ENCODE results near the gene MBNL1. TPM values are rescaled to one million over a fixed set of nuclear protein-coding genes. Genes with fewer than 3 reads are reported as not detected.

The MBNL1 gene
- total and polyA plus RNA-seq, 3 donors from 2014 or later: 36.5 to 167 (median 145) TPM

DNA sequence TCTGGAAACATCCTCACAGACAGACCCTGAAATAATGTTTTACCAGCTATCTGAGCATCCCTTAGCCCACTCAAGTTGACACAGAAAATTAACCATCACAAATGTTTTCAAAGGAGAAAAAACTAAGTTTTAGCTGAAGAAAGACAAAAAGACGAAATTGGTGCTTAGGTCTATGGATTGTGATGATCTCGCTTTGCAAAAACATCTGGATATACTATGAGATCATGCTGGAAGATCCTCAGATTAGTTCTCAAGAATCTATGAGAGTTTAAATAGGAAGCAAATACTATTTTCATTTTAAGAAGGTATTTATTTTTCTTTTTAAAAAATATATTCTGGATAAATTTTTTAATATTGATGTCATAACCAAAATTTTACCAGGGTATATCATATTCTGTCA, 42.6 kb upstream of the MBNL1 start:
- no peak overlapping the region for H3K27ac ChIP-seq
- H3K9me3 ChIP-seq: no peaks in the 10 kb centered on the region
- no peak for DNase-seq
- WGBS, 2 donors: 98 to 99% methylated on average over 2 of the region's 2 CpGs
- intact Hi-C loops (cut with DNase I; ENCODE audit: low total_unique reads): no loop called here
- no peaks in the 10 kb centered on the region for H3K27me3 ChIP-seq
- H3K4me3 ChIP-seq: no peak overlapping the region
- H3K36me3 ChIP-seq (ENCODE audit: low read depth, missing control alignments): no peaks in the 10 kb centered on the region
- no peak for TF ChIP-seq POLR2A (IDR thresholded peaks at IDR 0.05)
- TF ChIP-seq, protein P1, sequence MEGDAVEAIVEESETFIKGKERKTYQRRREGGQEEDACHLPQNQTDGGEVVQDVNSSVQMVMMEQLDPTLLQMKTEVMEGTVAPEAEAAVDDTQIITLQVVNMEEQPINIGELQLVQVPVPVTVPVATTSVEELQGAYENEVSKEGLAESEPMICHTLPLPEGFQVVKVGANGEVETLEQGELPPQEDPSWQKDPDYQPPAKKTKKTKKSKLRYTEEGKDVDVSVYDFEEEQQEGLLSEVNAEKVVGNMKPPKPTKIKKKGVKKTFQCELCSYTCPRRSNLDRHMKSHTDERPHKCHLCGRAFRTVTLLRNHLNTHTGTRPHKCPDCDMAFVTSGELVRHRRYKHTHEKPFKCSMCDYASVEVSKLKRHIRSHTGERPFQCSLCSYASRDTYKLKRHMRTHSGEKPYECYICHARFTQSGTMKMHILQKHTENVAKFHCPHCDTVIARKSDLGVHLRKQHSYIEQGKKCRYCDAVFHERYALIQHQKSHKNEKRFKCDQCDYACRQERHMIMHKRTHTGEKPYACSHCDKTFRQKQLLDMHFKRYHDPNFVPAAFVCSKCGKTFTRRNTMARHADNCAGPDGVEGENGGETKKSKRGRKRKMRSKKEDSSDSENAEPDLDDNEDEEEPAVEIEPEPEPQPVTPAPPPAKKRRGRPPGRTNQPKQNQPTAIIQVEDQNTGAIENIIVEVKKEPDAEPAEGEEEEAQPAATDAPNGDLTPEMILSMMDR (IDR thresholded peaks at IDR 0.05): no peak
- peaks cover 6% of the 10 kb centered on the region for H3K4me1 ChIP-seq

DNA sequence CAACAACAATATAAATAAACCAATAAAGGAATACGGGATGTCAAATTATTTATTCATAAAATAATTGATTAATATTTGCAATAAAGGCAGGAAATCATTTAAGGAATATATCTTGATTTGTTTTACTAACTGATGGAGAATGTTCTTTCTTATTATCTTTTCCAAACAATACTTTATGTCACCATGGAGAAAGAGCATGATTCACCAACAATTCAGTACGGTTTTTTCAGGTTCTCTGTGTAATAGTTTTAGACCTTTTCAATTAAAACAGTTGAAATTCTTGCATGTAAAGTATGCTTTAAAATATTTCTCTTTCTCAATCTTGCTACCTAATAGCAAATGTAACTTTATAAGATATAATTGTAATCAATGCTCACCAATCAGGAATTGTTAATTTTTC, 41.7 kb upstream of the MBNL1 start:
- TF ChIP-seq, protein P1 (IDR thresholded peaks at IDR 0.05): no peak
- TF ChIP-seq POLR2A (IDR thresholded peaks at IDR 0.05): no peak
- DNase-seq: no peak
- Histone ChIP-seq H3K36me3 (ENCODE audit: low read depth, missing control alignments) (no peaks in the 10 kb centered on the region), H3K27me3 (no peaks in the 10 kb centered on the region), H3K9me3 (no peaks in the 10 kb centered on the region), H3K4me1 (peaks cover 3% of the 10 kb centered on the region), H3K27ac (no peak overlapping the region), H3K4me3 (no peak overlapping the region)
- intact Hi-C loops (cut with DNase I; ENCODE audit: low total_unique reads): no loop called here
- WGBS, 2 donors: 94% methylated on average over 2 of the region's 2 CpGs

DNA sequence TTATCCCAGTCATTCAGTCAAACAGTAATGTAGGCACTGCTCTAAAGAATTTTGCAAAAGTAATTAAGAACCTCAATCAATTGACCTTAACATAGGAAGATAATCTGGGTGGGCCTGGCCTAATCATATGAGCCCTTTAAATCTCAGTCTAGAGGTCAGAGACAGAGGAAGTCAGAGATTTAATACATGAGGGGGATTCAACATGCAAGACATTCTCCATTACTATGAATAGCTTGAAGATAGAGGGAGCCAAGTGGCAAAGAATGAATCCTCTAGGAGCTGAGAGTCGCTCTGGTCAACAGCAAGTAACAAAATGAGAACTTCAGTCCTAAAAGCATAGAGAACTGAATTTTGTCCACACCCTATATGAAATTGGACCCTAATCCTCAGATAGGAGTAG, 39.0 kb upstream of the MBNL1 start:
- Histone ChIP-seq H3K36me3 (ENCODE audit: low read depth, missing control alignments) (no peaks in the 10 kb centered on the region), H3K4me3 (no peak overlapping the region), H3K4me1 (no peaks in the 10 kb centered on the region), H3K27me3 (no peaks in the 10 kb centered on the region), H3K27ac (no peak overlapping the region), H3K9me3 (no peaks in the 10 kb centered on the region)
- whole genome bisulfite sequencing, 2 donors: 78 to 79% methylated on average over 1 of the region's 1 CpG
- no peak for DNase-seq
- TF ChIP-seq, protein P1 (IDR thresholded peaks at IDR 0.05): no peak
- no peak for TF ChIP-seq POLR2A (IDR thresholded peaks at IDR 0.05)
- intact Hi-C loops (cut with DNase I; ENCODE audit: low total_unique reads): no loop called here

DNA sequence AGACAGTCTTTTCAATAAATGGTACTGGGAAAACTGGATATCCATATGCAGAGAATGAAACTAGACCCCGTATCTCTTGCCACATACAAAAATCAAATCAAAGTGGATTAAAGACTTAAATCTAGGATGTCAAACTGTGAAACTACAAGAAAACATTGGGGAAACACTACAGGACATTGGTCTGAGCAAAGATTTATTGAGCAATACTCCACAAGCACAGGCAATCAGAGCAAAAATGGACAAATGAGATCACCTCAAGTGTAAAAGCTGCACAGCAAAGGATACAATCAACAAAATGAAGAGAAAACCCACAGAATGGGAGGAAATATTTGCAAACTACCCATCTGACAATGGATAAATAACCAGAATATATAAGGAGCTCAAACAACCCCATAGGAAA, 38.4 kb upstream of the MBNL1 start:
- Histone ChIP-seq H3K36me3 (ENCODE audit: low read depth, missing control alignments) (no peaks in the 10 kb centered on the region), H3K27ac (no peak overlapping the region), H3K4me3 (no peak overlapping the region), H3K4me1 (no peaks in the 10 kb centered on the region), H3K9me3 (no peaks in the 10 kb centered on the region), H3K27me3 (no peaks in the 10 kb centered on the region)
- no peak for DNase-seq
- TF ChIP-seq, protein P1 (IDR thresholded peaks at IDR 0.05): no peak
- no peak for TF ChIP-seq POLR2A (IDR thresholded peaks at IDR 0.05)
- intact Hi-C loops (cut with DNase I; ENCODE audit: low total_unique reads): no loop called here
- 86 to 92% methylated on average over 1 of the region's 1 CpG for WGBS, 2 donors

DNA sequence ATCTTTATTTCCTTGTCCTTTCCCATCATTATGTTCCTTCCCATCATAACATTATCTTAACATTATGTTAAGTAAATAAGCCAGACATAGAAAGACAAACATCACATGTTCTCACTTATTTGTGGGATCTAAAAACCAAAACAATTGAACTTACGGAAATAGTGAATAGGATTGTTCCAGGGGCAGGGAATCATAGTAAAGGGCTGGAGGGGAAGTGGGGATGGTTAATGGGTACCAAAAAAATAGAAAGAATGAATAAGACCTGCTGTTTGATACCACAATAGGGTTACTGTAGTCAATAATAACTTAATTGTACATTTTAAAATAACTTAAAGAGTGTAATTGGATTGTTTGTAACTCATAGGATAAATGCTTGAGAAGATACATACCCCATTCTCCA, 36.7 kb upstream of the MBNL1 start:
- H3K36me3 ChIP-seq (ENCODE audit: low read depth, missing control alignments): no peaks in the 10 kb centered on the region
- H3K4me1 ChIP-seq: no peaks in the 10 kb centered on the region
- no peak overlapping the region for H3K27ac ChIP-seq
- H3K9me3 ChIP-seq: no peaks in the 10 kb centered on the region
- intact Hi-C loops (cut with DNase I; ENCODE audit: low total_unique reads): no loop called here
- H3K4me3 ChIP-seq: no peak overlapping the region
- TF ChIP-seq, protein P1 (IDR thresholded peaks at IDR 0.05): no peak
- no peak for TF ChIP-seq POLR2A (IDR thresholded peaks at IDR 0.05)
- WGBS, 2 donors: 88 to 100% methylated on average over 1 of the region's 1 CpG
- no peak for DNase-seq
- H3K27me3 ChIP-seq: no peaks in the 10 kb centered on the region

All from testis (tissue), 3 donors.